ENCODE results near the gene THEM4.
"Not testable (repeated sequence)": the region's sequence is repeated elsewhere in the genome, so short reads cannot be mapped to it uniquely, and the experiment has no call there.

The THEM4 gene

GRCh38 chr1:151934048-151934493 is 24.8 kb upstream of the THEM4 start:
- peak in 1 of 2 experiments; percentile 38 for DNase-seq

GRCh38 chr1:151924691-151925587 is 15.6 kb upstream of the THEM4 start:
- no peak for DNase-seq

- DNase-seq: no peak
These were observed 14.1 kb upstream of the THEM4 start for GRCh38 chr1:151923422-151923821.

GRCh38 chr1:151920149-151920548 is 10.8 kb upstream of the THEM4 start:
- no peak for DNase-seq

- DNase-seq: no peak
These were observed 9.7 kb upstream of the THEM4 start for GRCh38 chr1:151918819-151919610.

GRCh38 chr1:151918156-151918555 is 8.8 kb upstream of the THEM4 start:
- DNase-seq: no peak

- DNase-seq: no peak
These were observed 7.5 kb upstream of the THEM4 start for GRCh38 chr1:151916726-151917370.

GRCh38 chr1:151915061-151915686 is 5.9 kb upstream of the THEM4 start:
- DNase-seq: no peak

- DNase-seq: no peak
These were observed 4.8 kb upstream of the THEM4 start for GRCh38 chr1:151914076-151914475.

GRCh38 chr1:151912973-151913372 is 3.7 kb upstream of the THEM4 start:
- DNase-seq: no peak

GRCh38 chr1:151908228-151908691 is 1.1 kb downstream of the THEM4 start:
- DNase-seq: peak; percentile 34 to 42

GRCh38 chr1:151907363-151908139 is 1.8 kb downstream of the THEM4 start:
- peak; percentile 48 to 49 for DNase-seq

GRCh38 chr1:151906324-151906645 is 3.0 kb downstream of the THEM4 start:
- not testable (repeated sequence) for DNase-seq

- peak; percentile 32 to 40 for DNase-seq
These were observed 3.6 kb downstream of the THEM4 start for GRCh38 chr1:151905443-151906323.

GRCh38 chr1:151905070-151905442 is 4.3 kb downstream of the THEM4 start:
- DNase-seq: peak; percentile 59 to 70

GRCh38 chr1:151902858-151903257 is 6.5 kb downstream of the THEM4 start:
- no peak for DNase-seq

GRCh38 chr1:151900804-151901203 is 8.5 kb downstream of the THEM4 start:
- not testable (repeated sequence) for DNase-seq

GRCh38 chr1:151898519-151898991 is 10.8 kb downstream of the THEM4 start:
- peak; percentile 46 to 49 for DNase-seq

- peak in 1 of 2 experiments; percentile 23 for DNase-seq
These were observed 11.3 kb downstream of the THEM4 start for GRCh38 chr1:151897991-151898431.

GRCh38 chr1:151893176-151893924 is 16.0 kb downstream of the THEM4 start:
- no peak for DNase-seq

All from activated T-cell treated with anti-CD3 and anti-CD28 coated beads, Interleukin-2, amount 50 U/mL, for 48 hours (primary cell).